Stimulated activated CD8-positive, alpha-beta memory T cell treated with anti-CD3 and anti-CD28 coated beads, Interleukin-4, amount 100 ng/mL, for 1 hour (primary cell): Measurements from ENCODE around the gene C6orf132.
"Not testable (repeated sequence)": the region's sequence is repeated elsewhere in the genome, so short reads cannot be mapped to it uniquely, and the experiment has no call there.

Experiments used
- DNase-seq, 2 donors: peaks; one replicate each; pipeline ENCODE4 v3.0.0-alpha.2; 2020; ENCODE audit warnings: low read depth in 2 of 2, low spot score in 1 of 2

Gene C6orf132

GRCh38 chr6:42159431-42160024 lies 17.1 kb upstream of the C6orf132 start:
- DNase-seq, result no peak

DNA sequence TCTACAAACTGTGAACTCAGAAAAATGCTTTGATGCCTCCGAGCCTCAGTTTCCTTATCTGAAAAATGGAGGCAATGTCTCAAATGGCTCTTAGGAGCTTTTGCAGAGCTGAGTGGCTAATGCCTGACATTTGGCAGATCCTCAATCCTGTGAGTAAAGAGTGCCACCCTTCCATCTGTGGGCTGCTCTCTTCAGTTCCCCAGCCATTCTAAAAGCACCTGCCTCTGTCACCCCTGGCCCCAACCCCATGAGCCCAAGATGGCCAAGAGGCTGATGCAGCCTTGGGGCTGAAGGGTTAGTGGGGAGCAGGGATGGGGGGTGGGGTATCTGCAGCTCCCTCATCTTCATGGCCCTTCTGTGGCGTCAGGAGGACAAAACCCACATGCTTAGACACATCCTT lies 16.2 kb upstream of the C6orf132 start:
- DNase-seq, result no peak

DNA sequence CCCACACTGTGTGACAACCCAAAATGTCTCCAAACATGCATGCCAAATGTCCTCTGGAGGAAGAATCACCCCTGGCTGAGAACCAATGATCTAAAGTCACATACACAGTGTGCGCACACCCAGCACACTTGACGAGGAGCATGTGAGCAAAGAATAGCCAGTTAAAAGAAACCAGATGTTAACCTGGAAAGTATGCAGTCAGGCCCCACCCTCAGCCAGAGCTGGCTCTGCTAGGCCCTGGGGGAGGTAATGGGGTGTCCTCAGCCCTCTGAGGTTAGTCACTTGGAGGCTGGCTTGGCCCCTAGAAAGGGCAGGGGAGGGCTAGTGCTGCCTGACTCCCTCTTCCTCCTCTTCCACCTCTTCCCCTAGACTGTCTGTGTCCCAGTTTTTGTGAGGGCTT lies 15.6 kb upstream of the C6orf132 start:
- DNase-seq, result no peak

GRCh38 chr6:42156638-42157037 lies 14.2 kb upstream of the C6orf132 start:
- DNase-seq, result no peak

GRCh38 chr6:42155293-42155692 lies 12.9 kb upstream of the C6orf132 start:
- no peak for DNase-seq

GRCh38 chr6:42154461-42155209 lies 12.2 kb upstream of the C6orf132 start:
- no peak for DNase-seq

DNA sequence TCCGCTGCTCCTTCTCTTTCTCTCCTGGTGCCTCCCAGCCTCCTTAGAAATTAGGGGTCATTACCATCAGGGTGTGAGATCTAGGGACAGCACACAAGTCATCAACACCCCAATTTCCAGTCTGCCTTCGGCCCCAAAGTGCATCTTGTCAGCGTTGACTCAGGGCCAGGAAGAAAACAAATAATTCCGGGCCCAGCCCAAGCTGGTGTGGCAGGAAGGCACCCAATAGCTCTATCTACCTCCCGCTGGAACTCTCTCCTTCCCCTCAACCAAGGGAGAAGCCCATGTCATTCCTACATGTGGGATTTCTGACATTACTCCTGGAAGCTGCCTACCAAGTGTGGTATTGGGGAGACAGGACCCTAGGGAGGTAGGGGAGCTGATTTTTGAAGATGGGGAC lies 11.5 kb upstream of the C6orf132 start:
- no peak for DNase-seq

DNA sequence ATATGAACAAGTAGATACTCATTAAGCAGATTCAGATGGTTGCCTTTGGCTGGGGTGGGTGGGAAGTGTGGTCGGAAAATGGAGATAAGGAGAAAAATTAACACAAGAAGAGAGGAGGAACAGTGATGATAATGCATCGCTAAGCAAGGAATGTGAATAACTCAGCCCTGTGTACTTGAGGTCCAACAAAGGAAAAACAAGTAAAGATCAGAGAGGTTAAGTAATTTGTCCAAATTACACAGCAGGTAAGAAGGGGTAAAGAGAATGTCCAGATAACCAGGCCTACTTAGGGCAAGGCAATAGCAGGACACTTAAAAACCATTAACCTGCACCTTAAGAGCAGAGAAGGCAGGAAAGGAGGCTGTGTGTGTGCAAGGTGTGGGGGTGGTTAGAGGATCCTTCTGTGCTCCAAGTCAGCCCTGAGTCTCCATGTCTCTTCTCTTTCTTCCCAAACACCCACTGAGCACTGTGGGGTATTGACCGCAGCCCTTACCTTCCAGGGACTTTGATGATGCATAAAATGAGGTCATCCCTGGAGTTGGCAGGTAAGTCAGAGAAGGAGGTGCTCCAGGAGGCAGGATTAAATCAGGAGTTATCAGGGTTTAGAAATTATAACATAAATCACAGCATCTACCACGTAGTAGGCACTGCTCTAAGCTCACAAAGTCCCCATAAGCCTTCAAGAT lies 10.3 kb upstream of the C6orf132 start:
- DNase-seq, result not testable (repeated sequence)

DNA sequence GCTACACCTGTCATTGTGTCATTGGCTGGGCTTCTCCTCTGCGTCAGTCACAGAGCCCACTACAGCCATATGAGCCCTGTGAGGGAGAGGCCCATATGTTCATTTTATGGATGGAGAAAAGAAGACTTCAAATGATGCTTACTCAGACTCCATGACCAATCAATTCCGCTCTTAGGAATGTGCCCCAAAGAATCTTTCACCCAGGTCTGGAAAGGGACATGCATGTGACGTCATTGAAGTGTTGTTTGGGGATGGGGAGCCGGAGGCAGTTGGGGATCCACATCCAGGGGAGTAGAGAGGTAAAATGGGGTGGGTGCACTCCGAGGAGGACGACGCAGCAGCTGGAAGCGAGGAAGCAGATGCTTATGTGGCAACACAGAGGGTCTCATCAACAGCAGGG lies 9.6 kb upstream of the C6orf132 start:
- DNase-seq, result no peak

GRCh38 chr6:42150254-42150653 lies 7.8 kb upstream of the C6orf132 start:
- DNase-seq, result no peak

- no peak for DNase-seq
These were observed 5.6 kb upstream of the C6orf132 start for GRCh38 chr6:42148058-42148457.

- no peak for DNase-seq
These were observed 4.7 kb upstream of the C6orf132 start for GRCh38 chr6:42147138-42147562.

- no peak for DNase-seq
These were observed 760 bp downstream of the C6orf132 start for GRCh38 chr6:42141603-42142117.

DNA sequence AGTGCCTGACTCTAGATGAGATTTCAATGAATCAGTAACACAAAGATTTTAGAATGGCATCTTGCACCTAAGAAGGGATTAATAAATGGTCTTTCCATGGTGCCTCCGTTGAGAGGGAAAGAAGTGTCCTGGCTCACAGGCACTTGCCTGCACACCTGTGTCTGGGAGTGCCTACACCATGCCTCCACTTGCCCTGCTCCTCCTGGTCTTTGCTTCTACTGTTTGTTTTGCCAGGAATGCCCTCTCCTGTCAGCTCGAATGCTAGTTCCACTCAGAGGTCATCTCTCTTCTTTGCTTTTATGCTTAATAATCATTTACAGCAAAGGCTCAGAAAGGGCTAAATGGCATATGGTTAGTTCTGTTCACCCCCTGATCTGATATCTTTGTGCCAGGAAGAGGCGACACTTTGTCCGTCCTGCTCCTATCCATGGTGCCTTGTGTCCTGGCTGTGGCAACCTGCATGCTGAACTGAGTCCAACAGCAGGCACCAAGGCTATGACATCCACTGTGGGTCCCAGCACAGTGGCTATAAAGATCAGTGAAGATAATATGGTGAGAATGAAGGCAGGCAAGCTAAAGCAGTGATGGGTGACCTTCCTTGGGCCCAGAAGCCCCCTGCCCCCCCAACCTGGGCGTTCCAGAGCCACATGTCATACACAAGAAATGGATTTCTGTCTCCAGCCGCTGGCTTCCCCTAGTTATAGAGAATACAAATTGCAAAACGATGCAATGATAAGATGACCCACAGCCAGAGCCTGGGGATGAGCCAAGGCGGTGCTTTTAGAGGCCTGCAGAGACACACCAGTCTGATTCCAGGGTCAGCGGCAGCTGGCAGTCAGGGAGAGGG lies 1.4 kb downstream of the C6orf132 start:
- DNase-seq, result no peak

GRCh38 chr6:42140032-42140431 lies 2.4 kb downstream of the C6orf132 start:
- no peak for DNase-seq

DNA sequence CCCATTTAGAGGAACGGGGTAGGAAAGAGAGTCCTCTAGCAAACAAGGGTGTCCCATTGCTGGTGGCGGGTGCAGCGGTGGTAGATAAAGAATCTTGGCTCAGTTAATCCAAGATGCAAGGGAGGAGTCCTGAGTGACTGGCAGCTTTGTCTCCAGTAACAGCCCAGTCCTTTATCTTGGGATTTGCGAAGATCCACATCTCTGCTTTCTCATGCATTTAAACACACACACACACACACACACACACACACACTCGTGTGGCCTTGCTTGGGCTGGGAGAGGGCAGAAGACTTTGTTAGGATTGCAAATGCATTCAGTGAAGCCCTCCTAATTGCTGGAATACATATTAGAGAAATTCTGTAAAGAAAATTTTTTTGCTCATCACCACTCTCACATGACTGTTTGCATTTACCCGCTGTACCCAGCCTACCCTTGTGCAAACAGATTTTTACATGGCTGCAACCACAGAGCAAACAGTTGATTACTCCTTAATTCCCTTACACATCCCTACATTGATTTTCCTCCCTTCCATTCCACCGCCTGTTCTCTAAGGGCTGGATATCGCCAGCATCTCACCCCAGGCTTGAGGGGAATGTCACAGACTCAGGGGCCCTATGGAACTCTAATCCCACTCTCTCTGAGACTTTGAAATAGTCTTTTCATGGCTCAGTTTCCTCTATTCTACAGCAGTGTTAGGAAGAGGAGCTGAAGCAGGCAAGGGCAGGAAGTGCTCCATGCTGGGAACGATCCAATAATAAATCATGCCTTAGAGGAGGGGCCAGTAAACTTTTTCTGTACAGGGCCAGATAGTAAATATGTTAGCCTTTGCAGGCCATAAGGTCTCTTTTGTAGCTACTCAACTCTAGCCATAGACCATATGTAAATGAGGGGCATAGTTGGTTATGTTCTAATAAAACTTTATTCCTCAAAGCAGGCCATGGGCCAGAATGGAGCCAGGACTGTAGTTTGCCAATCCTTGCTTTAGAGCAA lies 3.5 kb downstream of the C6orf132 start:
- no peak for DNase-seq

GRCh38 chr6:42138190-42138589 lies 4.2 kb downstream of the C6orf132 start:
- no peak for DNase-seq

DNA sequence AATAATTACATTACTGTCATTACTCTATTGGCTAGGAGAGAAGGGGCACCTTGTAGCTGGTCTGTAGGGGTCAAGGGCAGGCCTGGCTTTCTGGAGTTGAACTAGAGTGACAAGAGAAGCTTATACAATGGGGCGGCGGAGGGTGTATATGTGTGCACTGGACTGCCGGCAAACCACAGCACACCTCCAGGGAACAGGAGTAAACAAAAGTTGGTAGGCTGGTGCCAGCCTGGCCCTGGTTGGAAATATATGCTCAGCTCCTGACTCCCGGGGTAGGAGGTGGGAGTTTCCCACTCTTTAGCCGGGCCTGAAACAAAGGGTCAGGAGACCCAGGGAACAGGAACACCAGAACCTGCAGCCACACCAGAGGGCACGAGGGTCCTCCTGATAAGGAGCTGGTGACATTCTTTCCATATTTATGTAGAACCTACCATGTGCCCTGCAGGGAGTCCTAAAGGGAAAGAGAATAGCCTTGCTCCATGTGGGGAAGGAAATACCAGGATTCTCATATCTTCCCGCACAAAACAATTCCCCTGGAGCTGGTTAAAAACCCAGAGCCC lies 5.1 kb downstream of the C6orf132 start:
- no peak for DNase-seq

- DNase-seq, result no peak
These were observed 5.8 kb downstream of the C6orf132 start for GRCh38 chr6:42136508-42137193.
